GM12891 (cell line): ENCODE measurements around the gene DCP1A.

Experiments
- PAX5 ChIP-seq: IDR thresholded peaks from 2 replicates; pipeline ENCODE4 v1.6.1; 2011; ENCODE audit warnings: low read length, moderate library complexity, mild to moderate bottlenecking; ENCODE audit not compliant: insufficient read depth, severe bottlenecking
- POLR2A ChIP-seq: IDR thresholded peaks from 2 replicates; pipeline ENCODE4 v1.6.1; 2011; ENCODE audit warnings: low read depth, low read length, control low read depth
- POLR2AphosphoS5 ChIP-seq: IDR thresholded peaks from 2 replicates; pipeline ENCODE4 v1.6.1; 2011; ENCODE audit warnings: low read depth, low read length, control low read depth
- POU2F2 ChIP-seq: IDR thresholded peaks from 2 replicates; pipeline ENCODE4 v1.6.1; 2011; ENCODE audit warnings: low read depth, mild to moderate bottlenecking, control low read depth, low read length, moderate library complexity
- SPI1 ChIP-seq: IDR thresholded peaks from 2 replicates; pipeline ENCODE4 v1.6.1; 2011; ENCODE audit warnings: low read depth, low read length, control low read depth
- TAF1 ChIP-seq: IDR thresholded peaks from 2 replicates; pipeline ENCODE4 v1.6.1; 2011; ENCODE audit warnings: low read depth, low read length, control low read depth

DNA sequence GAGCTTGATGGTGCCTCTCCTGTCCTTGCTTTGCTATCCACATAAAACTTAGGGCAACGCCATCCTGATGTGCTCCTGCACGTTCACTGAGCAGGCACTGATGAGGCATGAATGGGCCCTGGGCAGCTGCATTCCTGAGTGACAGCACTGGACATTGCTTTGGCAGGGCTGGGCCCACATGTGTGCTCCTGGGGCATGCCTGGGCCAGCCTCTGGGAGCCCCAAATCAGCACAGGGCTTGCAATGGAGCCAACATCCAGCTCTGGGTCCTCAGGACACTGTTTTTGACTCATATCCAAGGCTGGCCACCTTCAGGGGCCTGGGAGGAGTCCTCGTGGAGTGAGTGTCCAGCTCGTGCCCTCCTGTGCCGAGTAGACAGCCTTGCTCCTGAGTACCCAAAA, 85.6 kb downstream of the DCP1A start:
- TF ChIP-seq POLR2AphosphoS5 (no peak), POLR2A (no peak), TAF1 (no peak), POU2F2 (no peak), PAX5 (no peak), SPI1 (no peak)
